AG04449 (cell line): Measurements from ENCODE around the gene AKAP8.

Experiments used
- CTCF ChIA-PET: fragments of 350-600 bp; formaldehyde crosslinking; extraction: SDS; loops from one replicate; lab custom pipeline; 2021; ENCODE audit warnings: antibody characterized with exemption; lab: Yijun Ruan, JAX
- POLR2A ChIA-PET: fragments of 400-600, 350-600 bp; formaldehyde crosslinking; extraction: SDS; loops from one replicate; lab custom pipeline; 2020; ENCODE audit warnings: antibody characterized with exemption, inconsistent platforms; lab: Yijun Ruan, JAX
- DNase-seq: peaks from one replicate; pipeline ENCODE4 v3.0.0-alpha.2; 2010; ENCODE audit warnings: low read depth, low spot score
- H3K4me3 ChIP-seq: 2 replicates; pipeline ENCODE4 v1.5.1; 2011; ENCODE audit warnings: low read depth, mild to moderate bottlenecking, control low read depth, low read length
- CTCF ChIP-seq: IDR thresholded peaks from one replicate; pipeline ENCODE4 v1.5.1; 2011; ENCODE audit warnings: mild to moderate bottlenecking, moderate library complexity, low read length, control low read depth, inconsistent platforms; ENCODE audit not compliant: insufficient read depth; ENCODE audit errors: missing control alignments

AKAP8 gene

GRCh38 chr19:15372891-15373301 is 6.7 kb downstream of the AKAP8 start:
- CTCF ChIA-PET = no interaction called here
- POLR2A ChIA-PET = interaction anchor here (1.2 kb wide), 1 partner anchor 13 kb away, joined by 3 read pairs; no protein-coding TSS in a partner anchor
- no peak for DNase-seq
- H3K4me3 ChIP-seq = no peak overlapping the region
- no peak for TF ChIP-seq CTCF

GRCh38 chr19:15372470-15372869 is 7.1 kb downstream of the AKAP8 start:
- no peak overlapping the region for H3K4me3 ChIP-seq
- no peak for DNase-seq
- CTCF ChIA-PET = no interaction called here
- TF ChIP-seq CTCF = no peak
- POLR2A ChIA-PET = interaction anchor here (1.2 kb wide), 2 partner anchors 13 to 122 kb away, joined by 3 read pairs; no protein-coding TSS in a partner anchor

- no peak for TF ChIP-seq CTCF
- no peak for DNase-seq
- ChIA-PET POLR2A (interaction anchor here (1.2 kb wide), 1 partner anchor 121 kb away, joined by 3 read pairs; no protein-coding TSS in a partner anchor), CTCF (no interaction called here)
- no peak overlapping the region for H3K4me3 ChIP-seq
Measured at GRCh38 chr19:15371786-15372380, 7.7 kb downstream of the AKAP8 start.

- DNase-seq = no peak
- ChIA-PET CTCF (interaction anchor here (1.1 to 1.4 kb wide), 3 partner anchors 7 to 194 kb away, joined by 3 to 4 read pairs (median 3); no protein-coding TSS in a partner anchor), POLR2A (interaction anchor here (1.2 kb wide), 1 partner anchor 121 kb away, joined by 3 read pairs; no protein-coding TSS in a partner anchor)
- TF ChIP-seq CTCF = no peak
- H3K4me3 ChIP-seq = no peak overlapping the region
Measured at GRCh38 chr19:15371119-15371518, 8.5 kb downstream of the AKAP8 start.

- DNase-seq = no peak
- no peak overlapping the region for H3K4me3 ChIP-seq
- ChIA-PET CTCF (interaction anchor here (0.6 kb wide), 1 partner anchor 274 kb away, joined by 4 read pairs; no protein-coding TSS in a partner anchor), POLR2A (no interaction called here)
- TF ChIP-seq CTCF = no peak
Measured at GRCh38 chr19:15369594-15369891, 10.0 kb downstream of the AKAP8 start.

- no peak overlapping the region for H3K4me3 ChIP-seq
- TF ChIP-seq CTCF = no peak
- ChIA-PET CTCF (interaction anchor here (1.4 to 1.8 kb wide), 2 partner anchors 10 to 191 kb away, joined by 3 to 5 read pairs; no protein-coding TSS in a partner anchor), POLR2A (no interaction called here)
- DNase-seq = no peak
Measured at GRCh38 chr19:15368798-15369593, 10.6 kb downstream of the AKAP8 start.
